CD4-positive, alpha-beta T cell treated with Interleukin-10 for 1 hour (primary cell): ENCODE results near the gene SPAST.
"Not testable (repeated sequence)": the region's sequence is repeated elsewhere in the genome, so short reads cannot be mapped to it uniquely, and the experiment has no call there.

ENCODE experiments used
- DNase-seq: peaks from one replicate; pipeline ENCODE4 v3.0.0-alpha.2; 2020

The SPAST gene

DNA sequence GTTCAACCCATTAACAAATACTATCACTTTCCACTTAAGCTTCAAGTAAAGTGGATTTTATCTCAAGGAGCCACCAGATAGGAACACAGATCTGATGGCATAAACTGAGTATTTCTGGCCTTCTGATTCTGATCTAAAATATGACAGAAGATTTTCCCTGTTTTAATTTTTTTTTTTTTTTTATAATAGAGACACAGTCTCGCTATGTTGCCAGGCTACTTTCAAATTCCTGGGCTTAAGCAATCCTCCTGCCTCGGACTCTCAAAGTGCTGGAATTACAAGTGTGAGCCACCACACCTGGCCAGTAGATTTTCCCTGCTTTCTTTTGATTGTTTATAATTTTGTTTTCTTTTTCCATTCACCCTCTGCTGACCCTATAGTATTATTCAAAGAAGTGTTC is 65.7 kb downstream of the SPAST start:
- no peak for DNase-seq

DNA sequence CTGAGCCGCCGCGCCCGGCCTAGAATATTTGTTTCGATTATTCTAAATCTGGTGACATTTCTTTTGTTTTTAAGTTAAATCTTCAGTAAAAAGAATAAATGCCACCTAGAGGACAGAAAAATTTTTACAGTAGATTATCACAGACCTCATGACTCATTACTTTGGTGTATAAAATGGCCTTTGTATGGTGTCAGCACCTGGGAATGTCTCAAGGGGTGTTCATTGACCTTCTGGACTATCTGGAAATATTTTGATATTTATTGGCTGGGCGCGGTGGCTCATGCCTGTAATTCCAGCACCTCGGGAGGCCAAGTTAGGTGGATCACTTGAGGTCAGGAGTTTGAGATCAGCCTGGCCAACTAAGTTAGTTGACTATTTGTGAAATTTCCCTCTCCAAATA is 72.1 kb downstream of the SPAST start:
- DNase-seq, result peak; percentile 24

DNA sequence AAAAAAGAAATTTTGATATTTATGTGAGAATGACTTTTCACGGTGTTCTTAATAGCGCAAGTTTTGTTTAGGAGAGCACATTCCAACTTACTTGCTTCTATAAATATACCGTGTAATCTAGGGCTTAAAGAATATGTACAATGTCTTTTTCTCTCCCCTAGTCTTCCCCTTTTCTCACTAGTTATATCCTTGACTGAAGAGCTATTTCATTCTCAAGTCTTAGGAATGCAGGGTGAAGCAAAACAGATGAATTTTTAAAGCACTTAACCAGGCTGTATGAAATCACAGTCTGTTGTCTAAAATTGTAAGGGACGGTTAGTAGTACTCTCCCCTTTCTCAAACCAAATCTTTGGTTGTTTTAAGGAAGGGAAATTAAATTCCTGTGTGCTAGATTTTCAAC is 72.7 kb downstream of the SPAST start:
- no peak for DNase-seq

DNA sequence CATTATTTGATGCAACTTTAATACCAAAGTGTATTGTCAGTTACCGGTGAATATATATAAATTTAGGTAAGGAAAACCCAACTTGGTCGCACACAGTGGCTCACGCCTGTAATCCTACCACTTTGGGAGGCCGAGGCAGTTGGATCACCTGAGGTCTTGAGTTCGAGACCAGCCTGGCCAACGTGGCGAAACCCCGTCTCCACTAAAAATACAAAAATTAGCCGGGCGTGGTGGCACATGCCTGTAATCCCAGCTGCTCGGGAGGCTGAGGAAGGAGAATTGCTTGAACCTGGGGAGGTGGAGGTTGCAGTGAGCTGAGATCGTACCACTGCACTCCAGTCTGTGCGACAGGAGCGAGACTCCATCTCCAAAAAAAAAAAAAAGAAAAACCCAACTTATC is 88.2 kb downstream of the SPAST start:
- DNase-seq, result not testable (repeated sequence)

DNA sequence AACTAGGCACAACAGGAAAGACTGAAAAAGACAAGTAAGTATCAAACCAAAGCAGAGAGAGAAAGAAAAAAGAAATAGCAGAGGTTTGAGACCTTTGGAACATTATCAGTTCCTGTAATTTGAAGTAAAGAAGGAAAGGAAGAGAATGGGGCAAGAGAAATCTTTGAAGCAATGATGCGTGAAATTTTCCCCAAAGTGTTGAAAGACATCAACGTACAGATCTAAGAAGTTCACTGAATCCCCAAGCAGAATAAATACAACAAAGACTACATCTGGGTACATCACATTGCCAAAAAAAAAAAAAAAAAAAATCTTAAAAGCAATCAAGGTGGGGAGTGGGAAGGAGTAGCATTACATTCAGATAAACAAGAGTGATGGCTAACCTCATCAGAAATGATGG is 96.3 kb downstream of the SPAST start:
- DNase-seq, result no peak

DNA sequence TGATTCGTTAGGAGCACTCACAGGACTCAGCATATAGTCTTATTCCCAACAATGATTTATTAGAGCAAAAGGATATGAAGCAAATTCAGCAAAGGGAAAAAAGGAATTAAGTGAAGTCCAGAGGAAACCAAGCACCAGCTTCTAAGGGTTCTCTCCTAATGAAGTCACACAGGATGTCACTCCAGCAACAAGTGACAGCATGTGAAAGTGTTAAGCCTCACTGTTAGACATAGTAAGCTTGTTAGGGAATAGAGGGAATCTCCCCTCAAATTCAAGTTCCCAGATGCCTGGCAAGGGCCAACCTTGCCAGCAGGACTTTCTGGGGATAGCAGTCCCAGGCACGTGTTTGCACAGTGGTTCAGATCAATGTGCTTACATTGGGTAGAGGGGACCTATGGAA is 97.9 kb downstream of the SPAST start:
- DNase-seq, result no peak

DNA sequence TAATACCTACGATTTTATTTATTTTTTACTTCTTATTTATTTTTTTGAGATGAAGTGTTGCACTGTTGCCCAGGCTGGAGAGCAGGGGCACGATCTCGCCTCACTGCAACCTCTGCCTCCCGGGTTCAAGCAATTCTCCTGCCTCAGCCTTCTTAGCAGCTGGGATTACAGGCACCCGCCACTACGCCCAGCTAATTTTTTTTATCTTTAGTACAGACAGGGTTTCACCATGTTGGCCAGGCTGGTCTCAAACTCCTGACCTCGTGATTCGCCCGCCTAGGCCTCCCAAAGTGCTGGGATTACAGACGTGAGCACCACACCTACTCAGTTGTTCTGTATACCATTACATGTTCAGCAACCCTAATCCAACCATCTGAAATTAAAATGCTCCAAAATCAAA is 100.9 kb downstream of the SPAST start:
- DNase-seq, result not testable (repeated sequence)

DNA sequence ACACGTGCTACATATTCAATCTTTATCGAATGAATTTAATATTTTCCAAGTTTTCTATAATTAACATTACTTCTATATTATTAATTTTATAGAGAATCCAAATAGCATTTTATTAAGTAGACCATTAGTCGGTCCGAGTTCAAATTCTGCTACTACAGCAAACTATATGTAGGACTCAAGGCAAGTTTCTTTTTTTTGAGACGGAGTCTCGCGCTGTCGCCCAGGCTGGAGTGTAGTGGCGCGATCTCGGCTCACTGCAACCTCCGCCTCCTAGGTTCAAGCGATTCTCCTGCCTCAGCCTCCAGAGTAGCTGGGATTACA is 101.6 kb downstream of the SPAST start:
- DNase-seq, result not testable (repeated sequence)

DNA sequence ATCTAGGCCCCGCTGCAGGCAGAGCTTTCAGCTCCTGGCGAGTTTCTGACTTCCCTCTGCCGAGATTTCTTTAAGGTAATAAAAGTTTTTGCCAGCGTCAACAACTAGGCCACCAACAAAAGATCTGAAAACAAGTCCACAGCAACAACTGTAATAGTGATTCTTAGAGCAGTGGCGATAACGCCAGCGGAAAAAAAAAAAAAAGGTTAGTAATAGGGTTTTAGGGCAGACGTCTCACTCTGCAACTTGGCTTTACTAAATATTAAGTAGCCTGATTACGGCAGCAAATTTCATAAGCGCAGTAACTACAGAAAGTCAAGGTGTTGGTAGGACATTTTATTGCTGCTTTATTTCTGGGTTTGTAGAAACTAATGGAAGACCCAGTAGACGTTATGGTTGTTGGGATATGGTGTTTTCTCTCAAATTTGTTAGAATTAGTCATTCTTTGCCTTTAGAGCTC is 102.8 kb downstream of the SPAST start:
- DNase-seq, result no peak

DNA sequence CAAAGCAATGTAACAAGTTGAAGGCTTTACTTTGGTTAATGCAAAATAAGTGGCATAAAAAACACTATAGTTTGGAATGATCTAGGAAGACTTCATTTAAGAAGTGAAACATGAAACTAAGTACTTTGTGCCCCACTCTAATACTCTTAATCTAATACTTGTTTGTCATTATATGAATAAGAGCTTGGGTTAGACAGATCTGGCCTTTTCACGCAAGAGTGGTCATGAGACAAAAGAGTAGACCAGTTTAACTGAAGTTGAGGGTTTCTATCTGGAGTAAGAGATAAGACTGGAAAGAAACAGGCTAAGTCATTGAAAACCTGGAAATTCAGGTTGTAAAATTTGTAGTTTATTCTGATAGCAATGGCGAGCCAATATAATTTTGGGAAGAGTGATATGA is 105.2 kb downstream of the SPAST start:
- DNase-seq, result no peak

DNA sequence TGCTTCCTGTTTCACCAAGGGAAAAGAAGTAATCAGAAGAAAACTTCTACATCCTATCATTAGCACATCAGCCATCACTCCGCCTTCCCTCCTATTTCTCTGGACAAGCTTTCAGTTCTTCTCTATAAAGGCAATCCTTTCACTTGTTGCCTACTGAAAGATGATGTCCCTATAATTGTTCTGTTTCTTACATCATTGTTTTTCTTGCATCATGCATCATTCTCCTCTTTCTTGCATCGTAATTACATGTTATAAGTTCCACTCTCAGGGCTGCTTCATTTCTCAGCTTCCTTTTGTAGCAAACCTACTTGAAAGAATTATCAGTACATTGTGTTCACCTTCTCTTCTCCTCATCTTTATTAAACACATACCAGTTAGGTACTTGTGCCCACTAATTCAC is 109.5 kb downstream of the SPAST start:
- DNase-seq, result no peak

DNA sequence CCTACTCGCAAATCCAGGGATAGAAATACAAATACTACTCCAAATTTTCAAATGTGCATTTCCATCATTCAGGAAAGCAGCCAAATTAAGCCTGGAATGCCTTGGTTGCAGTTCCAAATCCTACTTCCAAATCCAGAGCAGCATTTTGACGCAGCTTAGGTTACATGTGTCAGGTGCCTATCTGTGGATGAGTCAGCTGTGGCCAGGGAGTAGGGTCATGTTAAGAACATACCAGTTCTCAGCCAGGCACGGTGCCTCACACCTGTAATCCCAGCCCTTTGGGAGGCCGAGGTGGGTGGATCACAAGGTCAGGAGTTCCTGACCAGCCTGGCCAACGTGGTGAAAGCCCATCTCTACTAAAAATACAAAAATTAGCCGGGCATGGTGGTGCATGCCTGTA is 119.3 kb downstream of the SPAST start:
- no peak for DNase-seq

DNA sequence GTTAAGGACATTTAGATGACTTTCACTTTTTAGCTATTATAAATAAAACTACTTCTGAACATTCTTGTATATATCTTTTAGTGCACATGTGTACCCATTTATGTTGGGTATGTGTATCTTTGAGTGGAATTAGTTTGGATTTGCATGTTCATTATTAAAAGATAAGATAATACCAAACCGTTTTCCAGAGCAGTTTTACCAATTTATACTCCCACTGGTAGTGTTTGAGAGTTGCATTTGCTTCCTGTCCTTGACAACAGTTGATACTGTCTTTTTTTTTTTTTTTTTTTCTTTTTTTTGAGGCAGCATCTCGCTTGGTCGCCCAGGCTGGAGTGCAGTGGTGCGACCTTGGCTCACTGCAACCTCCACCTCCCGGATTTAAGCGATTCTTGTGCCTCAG is 125.7 kb downstream of the SPAST start:
- DNase-seq, result no peak

DNA sequence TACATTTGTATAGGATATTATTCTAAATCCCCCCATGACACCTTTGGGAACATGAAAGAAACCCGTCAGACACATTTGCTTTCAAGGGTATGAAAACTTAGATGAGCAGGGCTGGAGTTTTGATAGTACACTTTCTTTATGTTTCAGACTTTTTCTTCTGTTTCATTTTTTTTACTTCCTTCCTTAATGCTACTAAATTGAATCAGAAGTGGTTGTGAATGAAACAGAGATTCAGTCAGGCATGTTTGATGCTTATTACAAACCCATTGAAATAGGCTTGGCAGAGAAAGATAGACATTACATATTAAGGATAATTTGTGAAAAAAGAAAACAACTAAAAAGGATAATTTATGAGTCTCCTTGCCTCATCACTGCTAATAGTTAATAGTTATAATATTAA is 129.1 kb downstream of the SPAST start:
- DNase-seq, result no peak

DNA sequence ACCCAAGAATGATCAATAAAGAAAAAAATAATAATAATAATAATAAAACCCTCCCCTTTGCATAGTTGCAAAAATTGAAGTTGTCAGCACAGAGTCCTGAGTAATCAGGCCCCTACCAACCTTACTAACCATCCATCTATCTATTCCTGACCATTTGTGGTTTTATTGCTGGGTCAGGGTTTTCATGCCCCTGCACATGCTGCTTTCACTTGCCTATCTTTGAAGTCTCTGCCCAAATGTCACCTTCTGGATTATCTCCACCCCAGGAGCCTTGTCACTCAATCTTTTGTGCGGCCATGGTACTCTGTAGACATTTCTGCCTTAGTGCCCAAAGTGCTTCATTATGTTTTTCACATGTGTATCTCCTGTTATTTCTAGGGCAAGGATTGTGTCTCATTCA is 137.5 kb downstream of the SPAST start:
- no peak for DNase-seq

DNA sequence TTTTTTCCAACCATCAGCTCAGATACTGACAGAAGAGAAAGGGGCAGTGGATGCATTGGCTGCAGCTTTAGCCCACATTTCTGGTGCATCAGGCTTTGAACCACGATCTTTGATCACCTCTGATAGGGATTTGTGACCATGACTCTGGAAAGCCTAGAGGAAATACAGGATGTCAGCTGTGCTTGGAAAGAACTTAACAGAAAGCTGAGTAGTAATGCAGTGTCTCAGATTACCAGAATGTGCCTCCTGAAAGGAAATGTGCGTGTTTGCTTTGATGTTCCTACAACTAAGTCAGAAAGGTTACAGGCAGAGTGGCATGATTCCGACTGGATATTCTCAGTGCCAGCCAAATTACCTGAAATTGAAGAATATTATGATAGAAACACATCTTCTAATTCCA is 140.1 kb downstream of the SPAST start:
- not testable (repeated sequence) for DNase-seq
